HepG2 (cell line): Measurements from ENCODE around the gene NPW. TPM values are rescaled to one million over a fixed set of nuclear protein-coding genes. Genes with fewer than 3 reads are reported as not detected.

Experiments
- ATAC-seq: fragments of 200-7000 bp; cut with Tn5 transposase; 3 replicates; pipeline ENCODE4 v1.9.1; 2020; ENCODE audit warnings: mild to moderate bottlenecking, moderate library complexity
- BruUV-seq: library from RNA; stranded (reverse); fragments of 400-500 nt; replicated peaks from 2 replicates; lab custom pipeline; 2021; lab: Mats Ljungman, UMichigan
- CTCF ChIA-PET: fragments of 300-600 bp; formaldehyde crosslinking; extraction: SDS; loops from one replicate; lab custom pipeline; 2021; ENCODE audit warnings: low total read pairs, inconsistent platforms, low intra/inter-chr PET ratio; lab: Yijun Ruan, JAX
- POLR2A ChIA-PET: fragments of 350-600 bp; sonication (Branson Sonifier 250); formaldehyde crosslinking; loops from one replicate; lab custom pipeline; 2020; ENCODE audit warnings: antibody characterized with exemption, inconsistent platforms; lab: Yijun Ruan, JAX
- DNase-seq: peaks from one replicate; pipeline ENCODE4 v3.0.0-alpha.2; 2015; ENCODE audit warnings: low spot score
- FAIRE-seq: peaks from 3 replicates; lab custom pipeline; 2011; peaks lifted over from hg19 to GRCh38; lab: Jason Lieb, UNC
- H2AFZ ChIP-seq: one replicate; pipeline ENCODE4 v1.6.1; 2011; ENCODE audit warnings: low read length, inconsistent platforms
- H3K27ac ChIP-seq: fragments of 300-600 bp; 3 replicates; pipeline ENCODE4 v1.8.0; 2011; ENCODE audit warnings: mixed run types, mild to moderate bottlenecking, mixed read lengths, low read length, inconsistent platforms; ENCODE audit not compliant: insufficient read depth; ENCODE audit errors: extremely low read length
- H3K27me3 ChIP-seq, 2 experiments: fragments of 200-600 bp in 1 of 2; 2 replicates in 1 of 2; 3 replicates in 1 of 2; pipeline versions ENCODE4 v1.6.0 to v1.8.0; 2011; ENCODE audit warnings: low read length in 2 of 2, mild to moderate bottlenecking in 2 of 2, moderate library complexity in 2 of 2, inconsistent platforms in 1 of 2; ENCODE audit not compliant: insufficient read depth in 2 of 2, control insufficient read depth in 1 of 2
- H3K36me3 ChIP-seq, 2 experiments: fragments of 200-600 bp in 1 of 2; replicated peaks in 1 of 2; 2 replicates in 1 of 2; 3 replicates in 1 of 2; pipeline versions ENCODE4 v1.5.1 to v1.8.0; 2011; ENCODE audit warnings: low read length in 2 of 2, inconsistent platforms in 1 of 2; ENCODE audit not compliant: insufficient read depth in 2 of 2, control insufficient read depth in 1 of 2
- H3K4me1 ChIP-seq: 2 replicates; pipeline ENCODE4 v1.5.1; 2012; ENCODE audit warnings: low read length, inconsistent platforms; ENCODE audit not compliant: insufficient read depth
- H3K4me2 ChIP-seq: 2 replicates; pipeline ENCODE4 v1.6.0; 2011; ENCODE audit warnings: low read depth, low read length, inconsistent platforms
- H3K4me3 ChIP-seq, 3 experiments: fragments of 200-600 bp in 1 of 3; sonication (generic), shearing (Covaris generic) in 1 of 3; replicated peaks in 1 of 3; 2 replicates each; pipeline ENCODE4 v1.5.1; 2011 to 2016; ENCODE audit warnings: low read length in 3 of 3, inconsistent platforms in 2 of 3, low read depth in 2 of 3, mild to moderate bottlenecking in 2 of 3, control low read depth in 1 of 3, mixed read lengths in 1 of 3; ENCODE audit not compliant: insufficient read depth in 1 of 3
- H3K79me2 ChIP-seq: one replicate; pipeline ENCODE4 v1.6.1; 2011; ENCODE audit warnings: low read length, inconsistent platforms; ENCODE audit not compliant: insufficient read depth
- H3K9ac ChIP-seq: 2 replicates; pipeline ENCODE4 v1.6.0; 2011; ENCODE audit warnings: mild to moderate bottlenecking, low read depth, low read length, inconsistent platforms; ENCODE audit not compliant: insufficient read depth
- H3K9me3 ChIP-seq: 2 replicates; pipeline ENCODE4 v1.5.1; 2012; ENCODE audit warnings: mild to moderate bottlenecking, low read length
- H4K20me1 ChIP-seq: 2 replicates; pipeline ENCODE4 v1.6.0; 2011; ENCODE audit warnings: inconsistent platforms, mild to moderate bottlenecking, low read length, moderate library complexity; ENCODE audit not compliant: insufficient read depth
- AHDC1 ChIP-seq: sonication (generic); formaldehyde crosslinking; IDR thresholded peaks from 2 replicates; pipeline ENCODE4 v1.5.1; 2020; ENCODE audit warnings: mild to moderate bottlenecking, missing genetic modification reagents, borderline replicate concordance
- CTCF ChIP-seq: sonication (generic); formaldehyde crosslinking; IDR thresholded peaks from 2 replicates; pipeline ENCODE4 v1.5.0; 2020; ENCODE audit warnings: mild to moderate bottlenecking, missing genetic modification reagents, moderate library complexity
- FOSL2 ChIP-seq: sonication (generic); formaldehyde crosslinking; IDR thresholded peaks from 2 replicates; pipeline ENCODE4 v1.4.0; 2020; ENCODE audit warnings: missing genetic modification reagents
- NR3C1 ChIP-seq: sonication (generic); formaldehyde crosslinking; IDR thresholded peaks from 2 replicates; pipeline ENCODE4 v1.4.0; 2020; ENCODE audit warnings: missing genetic modification reagents
- TFE3 ChIP-seq: IDR thresholded peaks from 2 replicates; pipeline ENCODE4 v1.6.1; 2016
- ZSCAN25 ChIP-seq: sonication (generic); formaldehyde crosslinking; IDR thresholded peaks from 2 replicates; pipeline ENCODE4 v1.8.0; 2022; ENCODE audit warnings: mild to moderate bottlenecking, missing genetic modification reagents
- WGBS: methylation state at CpG from one replicate; pipeline ENCODE4 v1.1.6; 2017; ENCODE audit warnings: low lambda C conversion rate; 5-methylcytosine and 5-hydroxymethylcytosine counted together
- in situ Hi-C: cut with HindIII; loops from 2 replicates; pipeline ENCODE4 v1.10.0; 2017; ENCODE audit warnings: low pct_unique_long_range_greater_than_20kb; ENCODE audit not compliant: extremely low pct_ligation_motif_present
- intact Hi-C: fragments of 100-400 bp; cut with micrococcal nuclease; formaldehyde crosslinking; loops from one replicate; pipeline ENCODE4 v1.10.0; 2022; ENCODE audit not compliant: unreplicated experiment
- polyA plus RNA-seq, 8 experiments: library from polyadenylated mRNA; depleted of rRNA in 3 of 8; stranded (reverse) in 7 of 8; unstranded in 1 of 8; fragments of >200 nt; fragmentation: Illumina TruSeq in 4 of 8; extraction: Trizol in 4 of 8; gene quantifications; 2 replicates each; pipeline versions ENCODE4 v1.2.1 to v1.2.3, GENCODE V29; 2011 to 2016; ENCODE audit warnings: low read depth in 4 of 8, missing spikeins in 1 of 8, mixed read lengths in 1 of 8; ENCODE audit not compliant: insufficient read depth in 1 of 8
- total RNA-seq, 5 experiments: library from RNA; depleted of rRNA; stranded (reverse); fragments of >200 nt; fragmentation: Illumina TruSeq; extraction: Trizol; gene quantifications; 2 replicates each; pipeline ENCODE4 v1.2.3, GENCODE V29; 2016; ENCODE audit warnings: low read depth in 1 of 5

Gene NPW
- total and polyA plus RNA-seq, 2 of the 13 experiments (the other 11 are each of a cell fraction or from before 2014, with no cell fraction given) = 0.24 to 0.97 TPM

GRCh38 chr16:2056681-2057407 lies 37.3 kb downstream of the NPW start (continued):
- TF ChIP-seq AHDC1 (CRISPR knock-in tag) = no peak
- TF ChIP-seq ZSCAN25 = no peak

DNA sequence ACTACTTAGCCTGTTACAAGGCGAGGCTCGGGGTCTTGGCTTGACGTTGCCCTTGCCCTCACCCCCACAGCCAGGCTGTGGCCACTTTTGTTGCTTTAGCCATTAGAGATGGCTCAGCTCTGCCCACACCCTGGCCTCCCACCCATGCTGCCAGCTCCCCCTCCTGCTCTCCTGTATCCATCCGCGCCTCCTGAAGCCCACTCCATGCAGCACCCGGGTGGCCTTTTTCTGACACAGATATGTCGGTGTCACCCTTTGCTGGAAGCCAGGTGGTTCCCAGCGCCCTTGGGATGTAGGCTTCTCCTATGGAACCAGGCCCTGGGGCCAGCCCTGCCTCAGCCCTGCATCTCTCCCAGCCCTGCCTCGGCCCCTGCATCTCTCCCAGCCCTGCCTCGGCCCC lies 37.9 kb downstream of the NPW start:
- ATAC-seq = no peak
- in situ Hi-C loops = loop anchor here (5.0 kb wide), 1 partner anchor 35 kb away; no protein-coding TSS in a partner anchor
- no peak for DNase-seq
- ChIA-PET CTCF (interaction anchor here (3.1 kb wide), 1 partner anchor 34 kb away, joined by 15 read pairs; no protein-coding TSS in a partner anchor), POLR2A (interaction anchor here (2.3 kb wide), 1 partner anchor 34 kb away, joined by 14 read pairs; no protein-coding TSS in a partner anchor)
- Histone ChIP-seq H3K27ac (no peak overlapping the region), H3K4me1 (no peaks in the 10 kb centered on the region), H3K27me3 (no peaks in the 10 kb centered on the region), H3K36me3 (peaks cover 18 to 22% of the 10 kb centered on the region in 2 experiments; a peak in 3 of 5 replicates), H3K79me2 (no peaks in the 10 kb centered on the region), H3K9me3 (no peaks in the 10 kb centered on the region), H3K4me3 (no peak overlapping the region)
- WGBS = 95% methylated on average over 10 of the region's 10 CpGs
- TF ChIP-seq FOSL2 (CRISPR knock-in tag) (no peak), CTCF (CRISPR knock-in tag) (no peak), TFE3 (CRISPR knock-in tag) (no peak), NR3C1 (no peak)
- TF ChIP-seq, all 625 proteins: peak for 0
- intact Hi-C loops = no loop called here
- Histone ChIP-seq H2AFZ (no peak overlapping the region), H4K20me1 (no peaks in the 10 kb centered on the region), H3K9ac (no peak overlapping the region), H3K4me2 (no peak overlapping the region)
- no TSS peak for BruUV-seq
- no peak for FAIRE-seq
